GM23338 (cell line): Measurements from ENCODE around the gene LRMDA. TPM values are rescaled to one million over a fixed set of nuclear protein-coding genes. Genes with fewer than 3 reads are reported as not detected.

ENCODE experiments used
- ATAC-seq: fragments of 200-7000 bp; cut with Tn5 transposase; 3 replicates; pipeline ENCODE4 v1.9.1; 2020
- DNase-seq: peaks from one replicate; pipeline ENCODE4 v3.0.0-alpha.2; 2015; ENCODE audit warnings: low spot score
- H2AFZ ChIP-seq: fragments of 200-600 bp; sonication (generic); 2 replicates; pipeline ENCODE4 v1.8.0; 2016; ENCODE audit warnings: antibody characterized with exemption, mild to moderate bottlenecking, moderate library complexity
- H3F3A ChIP-seq: fragments of 200-600 bp; sonication (generic); replicated peaks from 2 replicates; pipeline ENCODE4 v1.8.0; 2017; ENCODE audit warnings: antibody characterized with exemption, mixed run types, low read depth
- H3K27ac ChIP-seq: fragments of 200-600 bp; sonication (generic); 2 replicates; pipeline ENCODE4 v1.6.1; 2016; ENCODE audit warnings: low read depth
- H3K27me3 ChIP-seq: fragments of 200-600 bp; sonication (generic); 2 replicates; pipeline ENCODE4 v1.8.0; 2016; ENCODE audit warnings: mild to moderate bottlenecking, mixed run types, moderate library complexity; ENCODE audit not compliant: insufficient read depth
- H3K36me3 ChIP-seq: fragments of 200-600 bp; sonication (generic); 2 replicates; pipeline ENCODE4 v1.8.0; 2016; ENCODE audit warnings: mild to moderate bottlenecking; ENCODE audit not compliant: insufficient read depth
- H3K4me1 ChIP-seq: fragments of 200-600 bp; sonication (generic); 2 replicates; pipeline ENCODE4 v1.8.0; 2016; ENCODE audit warnings: mild to moderate bottlenecking, moderate library complexity; ENCODE audit not compliant: insufficient read depth
- H3K4me2 ChIP-seq: fragments of 200-600 bp; sonication (generic); 2 replicates; pipeline ENCODE4 v1.7.1; 2017; ENCODE audit warnings: mixed run types
- H3K4me3 ChIP-seq: fragments of 200-600 bp; sonication (generic); 2 replicates; pipeline ENCODE4 v1.6.1; 2016; ENCODE audit warnings: mixed run types
- H3K79me2 ChIP-seq: fragments of 200-600 bp; sonication (generic); replicated peaks from 2 replicates; pipeline ENCODE4 v1.8.0; 2017; ENCODE audit warnings: mild to moderate bottlenecking; ENCODE audit not compliant: insufficient read depth
- H3K9me2 ChIP-seq: fragments of 200-600 bp; sonication (generic); 2 replicates; pipeline ENCODE4 v1.8.0; 2017; ENCODE audit not compliant: insufficient read depth
- H4K20me1 ChIP-seq: fragments of 200-600 bp; sonication (generic); replicated peaks from 2 replicates; pipeline ENCODE4 v1.8.0; 2017; ENCODE audit warnings: mild to moderate bottlenecking; ENCODE audit not compliant: insufficient read depth
- H3K27ac Mint-ChIP-seq: 2 replicates; pipeline ENCODE4 v1.8.0; 2020; ENCODE audit warnings: inconsistent platforms, mild to moderate bottlenecking, moderate library complexity, mixed read lengths
- H3K27me3 Mint-ChIP-seq: 3 replicates; pipeline ENCODE4 v1.8.0; 2022; ENCODE audit warnings: low read depth, mild to moderate bottlenecking, moderate library complexity, mixed read lengths, inconsistent platforms; ENCODE audit not compliant: insufficient read depth, poor library complexity
- H3K36me3 Mint-ChIP-seq: 3 replicates; pipeline ENCODE4 v1.8.0; 2021; ENCODE audit warnings: low read depth, mild to moderate bottlenecking, inconsistent platforms, moderate library complexity, mixed read lengths
- H3K4me1 Mint-ChIP-seq: 3 replicates; pipeline ENCODE4 v1.8.0; 2020; ENCODE audit warnings: mild to moderate bottlenecking, inconsistent platforms, mixed read lengths
- H3K4me3 Mint-ChIP-seq: 3 replicates; pipeline ENCODE4 v1.8.0; 2021; ENCODE audit warnings: moderate library complexity, mild to moderate bottlenecking, inconsistent platforms, mixed read lengths
- H3K9me3 Mint-ChIP-seq: 3 replicates; pipeline ENCODE4 v1.8.0; 2020; ENCODE audit warnings: moderate library complexity, mild to moderate bottlenecking, inconsistent platforms, mixed read lengths
- CREB1 ChIP-seq: fragments of 250-450 bp; sonication (Bioruptor Pico); IDR thresholded peaks from 2 replicates; pipeline ENCODE4 v1.5.0; 2020; ENCODE audit warnings: low read depth, mild to moderate bottlenecking, moderate library complexity
- ETS1 ChIP-seq: IDR thresholded peaks from 2 replicates; pipeline ENCODE4 v1.6.1; 2016; ENCODE audit warnings: antibody characterized with exemption
- EZH2 ChIP-seq: fragments of 200-600 bp; sonication (generic); IDR thresholded peaks from one replicate; pipeline ENCODE4 v1.8.0; 2017; ENCODE audit warnings: antibody characterized with exemption, mild to moderate bottlenecking, low read depth; ENCODE audit not compliant: unreplicated experiment
- EZH2phosphoT487 ChIP-seq: fragments of 200-600 bp; sonication (generic); IDR thresholded peaks from one replicate; pipeline ENCODE4 v1.8.1; 2018; ENCODE audit warnings: antibody characterized with exemption; ENCODE audit not compliant: unreplicated experiment
- JUNB ChIP-seq: IDR thresholded peaks from one replicate; pipeline ENCODE4 v1.6.1; 2016; ENCODE audit warnings: antibody characterized with exemption; ENCODE audit not compliant: unreplicated experiment
- NANOG ChIP-seq: IDR thresholded peaks from 2 replicates; pipeline ENCODE4 v1.6.1; 2016; ENCODE audit warnings: antibody characterized with exemption, borderline replicate concordance
- REST ChIP-seq: IDR thresholded peaks from one replicate; pipeline ENCODE4 v1.6.1; 2018; ENCODE audit warnings: antibody characterized with exemption; ENCODE audit not compliant: unreplicated experiment
- STAT1 ChIP-seq: IDR thresholded peaks from one replicate; pipeline ENCODE4 v1.6.1; 2016; ENCODE audit warnings: antibody characterized with exemption; ENCODE audit not compliant: unreplicated experiment
- ZNF114 ChIP-seq: fragments of 250-450 bp; sonication (Bioruptor Pico); IDR thresholded peaks from 2 replicates; pipeline ENCODE4 v1.5.0; 2020; ENCODE audit warnings: mild to moderate bottlenecking, moderate library complexity
- ZNF331 ChIP-seq: fragments of 250-450 bp; sonication (Bioruptor Pico); IDR thresholded peaks from 2 replicates; pipeline ENCODE4 v1.5.0; 2020; ENCODE audit warnings: low read depth, mild to moderate bottlenecking, moderate library complexity
- ZNF462 ChIP-seq: fragments of 250-450 bp; sonication (Bioruptor Pico); IDR thresholded peaks from 2 replicates; pipeline ENCODE4 v1.5.0; 2020; ENCODE audit warnings: mild to moderate bottlenecking, moderate library complexity
- polyA plus RNA-seq: library from polyadenylated mRNA; unstranded; fragments of >200 nt; fragmentation: Nextera tagmentation; extraction: Ambion mirVana; gene quantifications from 2 replicates; pipeline ENCODE4 v1.2.1, GENCODE V29; 2016
- total RNA-seq: library from RNA; depleted of rRNA; stranded (reverse); fragments of >200 nt; shearing (Covaris generic); gene quantifications from 2 replicates; pipeline ENCODE4 v1.2.3, GENCODE V29; 2014

LRMDA gene
- total and polyA plus RNA-seq, 2 experiments from 2014 or later: 0.90 to 1.8 TPM

GRCh38 chr10:75688506-75689300, 257.3 kb downstream of the LRMDA start:
- Histone ChIP-seq H3K27me3 (no peaks in the 10 kb centered on the region), H3K4me3 (no peak overlapping the region), H3K4me2 (no peak overlapping the region), H3K79me2 (no peaks in the 10 kb centered on the region), H3K4me1 (no peaks in the 10 kb centered on the region), H4K20me1 (no peaks in the 10 kb centered on the region), H3K9me2 (no peaks in the 10 kb centered on the region), H2AFZ (no peak overlapping the region), H3K36me3 (no peaks in the 10 kb centered on the region), H3K27ac (no peak overlapping the region), H3F3A (no peaks in the 10 kb centered on the region)
- H3K27me3 Mint-ChIP-seq: peaks cover 6% of the 10 kb centered on the region
- no peak overlapping the region for H3K27ac Mint-ChIP-seq
- no peak overlapping the region for H3K4me3 Mint-ChIP-seq
- ATAC-seq (no peak), DNase-seq (no peak)
- no peaks in the 10 kb centered on the region; the same call in 2 of the 3 replicates for H3K9me3 Mint-ChIP-seq
- H3K36me3 Mint-ChIP-seq: no peaks in the 10 kb centered on the region
- H3K4me1 Mint-ChIP-seq: no peaks in the 10 kb centered on the region
- TF ChIP-seq JUNB (no peak), ETS1 (no peak), REST (no peak), ZNF462 (CRISPR knock-in tag) (no peak), EZH2 (no peak), ZNF331 (no peak), NANOG (no peak), STAT1 (no peak), CREB1 (CRISPR knock-in tag) (no peak), ZNF114 (no peak), EZH2phosphoT487 (no peak)
